K562 (cell line): ENCODE results near the gene APOM. TPM values are rescaled to one million over a fixed set of nuclear protein-coding genes. Genes with fewer than 3 reads are reported as not detected.

ENCODE experiments used
- BACH1 ChIP-seq: fragments of 200-800 bp; sonication (Bioruptor generic); IDR thresholded peaks from 2 replicates; pipeline ENCODE4 v1.6.1; 2016; ENCODE audit warnings: missing genetic modification characterization, missing compliant biosample characterization
- FIP1L1 ChIP-seq: fragments of 200-400 bp; formaldehyde crosslinking; IDR thresholded peaks from 2 replicates; pipeline ENCODE4 v1.6.1; 2018; ENCODE audit warnings: mild to moderate bottlenecking, low read depth, low read length; ENCODE audit not compliant: poor library complexity, severe bottlenecking
- NR2F6 ChIP-seq: fragments of 450-650 bp; formaldehyde crosslinking; IDR thresholded peaks from 2 replicates; pipeline ENCODE4 v1.4.0; 2020; ENCODE audit warnings: mild to moderate bottlenecking
- U2AF1 ChIP-seq: fragments of 200-400 bp; formaldehyde crosslinking; optimal IDR thresholded peaks from 2 replicates; pipeline ENCODE3; 2017; ENCODE audit warnings: mild to moderate bottlenecking, low read depth, low read length, moderate library complexity
- polyA plus RNA-seq, 8 experiments: library from polyadenylated mRNA; depleted of rRNA in 4 of 8; stranded (reverse) in 5 of 8; unstranded in 3 of 8; fragments of >200 nt; fragmentation: Nextera tagmentation in 2 of 8; fragmentation: Illumina TruSeq in 1 of 8; extraction: Ambion mirVana in 2 of 8; extraction: Trizol in 1 of 8; gene quantifications; 2 replicates each; pipeline versions ENCODE4 v1.2.1 to v1.2.3, GENCODE V29; 2011 to 2014; ENCODE audit warnings: inconsistent platforms in 1 of 8, missing spikeins in 1 of 8
- total RNA-seq, 7 experiments: library from RNA; depleted of rRNA in 6 of 7; stranded (reverse); fragments of >200 nt in 6 of 7; fragmentation: Illumina TruSeq in 2 of 7; extraction: Trizol in 2 of 7; gene quantifications; 2 replicates each; pipeline versions ENCODE4 v1.2.1 to v1.2.3, GENCODE V29; 2011 to 2021; ENCODE audit warnings: low replicate concordance in 1 of 7
- TF ChIP-seq, protein P1 (sequence below): fragments of 450-650 bp; IDR thresholded peaks from 2 replicates; pipeline ENCODE4 v1.6.1; 2017; ENCODE audit warnings: antibody characterized with exemption, mild to moderate bottlenecking
- TF ChIP-seq, protein P2 (sequence below): IDR thresholded peaks from 2 replicates; pipeline ENCODE4 v1.6.1; 2012; ENCODE audit warnings: low read depth, low read length, improper control_type of control experiment, borderline replicate concordance
- TF ChIP-seq, protein P3 (sequence below), 3 experiments: fragments of 200-800 bp in 1 of 3; fragments of 250-450 bp in 1 of 3; fragments of 450-650 bp in 1 of 3; sonication (Bioruptor Pico) in 1 of 3; sonication (Bioruptor generic) in 1 of 3; formaldehyde crosslinking in 1 of 3; IDR thresholded peaks; 2 replicates each; pipeline versions ENCODE4 v1.6.1 to v1.8.0; 2016 to 2022; ENCODE audit warnings: mild to moderate bottlenecking in 2 of 3, missing genetic modification characterization in 2 of 3, missing compliant biosample characterization in 1 of 3, moderate library complexity in 1 of 3
- TF ChIP-seq, protein P4 (sequence below): IDR thresholded peaks from 3 replicates; pipeline ENCODE4 v1.6.1; 2011; ENCODE audit warnings: borderline replicate concordance, mild to moderate bottlenecking; ENCODE audit not compliant: insufficient read length, insufficient read depth
- TF ChIP-seq, protein P5 (sequence below), 3 experiments: IDR thresholded peaks in 2 of 3; conservative IDR thresholded peaks in 1 of 3; 2 replicates each; pipeline ENCODE4 v1.5.1; 2011 to 2012; ENCODE audit warnings: low read length in 3 of 3, mild to moderate bottlenecking in 3 of 3, control low read depth in 2 of 3, improper control_type of control experiment in 1 of 3, inconsistent platforms in 1 of 3, low read depth in 1 of 3, mixed read lengths in 1 of 3, moderate library complexity in 1 of 3; ENCODE audit not compliant: insufficient read depth in 2 of 3

The APOM gene
- total and polyA plus RNA-seq, 9 of the 15 experiments (the other 6 are each of a cell fraction or from before 2014, with no cell fraction given) = 5.7 to 24.3 (median 10.4) TPM

DNA sequence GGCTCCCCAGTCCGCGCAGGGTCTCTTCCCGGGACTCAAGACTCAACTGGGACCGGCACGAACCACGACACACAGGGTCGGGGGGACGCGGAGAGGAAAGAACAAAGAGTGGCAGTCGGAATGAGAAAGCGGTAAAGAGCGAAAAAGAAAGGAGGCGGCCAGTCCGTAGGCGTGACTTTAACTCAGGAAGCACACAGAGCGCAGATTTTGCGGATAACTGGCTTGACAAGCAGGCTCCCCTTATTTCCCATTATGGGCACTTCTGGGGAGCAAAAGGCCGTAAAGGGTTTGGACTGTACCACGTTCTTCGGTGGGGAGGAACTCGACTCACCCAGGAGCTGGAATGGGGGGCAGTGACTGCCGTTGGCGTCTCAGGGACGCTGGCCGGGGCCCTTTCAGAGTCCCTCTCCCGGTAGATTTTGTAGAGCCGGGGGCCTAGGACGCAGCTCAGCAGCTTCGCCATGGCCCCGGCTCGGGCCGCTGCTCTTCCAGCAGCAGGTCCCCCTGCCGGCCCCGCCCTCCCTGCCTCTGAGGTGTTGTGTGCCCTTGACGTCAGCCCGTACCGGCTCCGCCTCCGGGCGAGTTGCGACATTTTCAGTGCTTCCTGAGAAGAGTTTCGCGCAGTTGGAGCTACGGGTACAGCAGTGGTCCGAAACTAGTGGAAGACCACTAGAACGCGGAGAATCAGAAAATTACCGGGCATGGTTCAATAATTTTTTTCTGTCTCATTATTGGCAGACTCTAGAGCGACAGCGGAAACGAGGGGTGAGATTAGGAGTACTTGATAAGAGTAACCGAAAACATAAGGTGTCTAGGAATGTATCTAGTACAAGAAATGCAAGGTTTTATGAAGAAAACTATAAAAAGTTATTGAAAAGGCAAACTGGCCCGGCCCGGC lies 47.4 kb downstream of the APOM start, which contains the start of gene ABHD16A (continued):
- TF ChIP-seq, protein P1, sequence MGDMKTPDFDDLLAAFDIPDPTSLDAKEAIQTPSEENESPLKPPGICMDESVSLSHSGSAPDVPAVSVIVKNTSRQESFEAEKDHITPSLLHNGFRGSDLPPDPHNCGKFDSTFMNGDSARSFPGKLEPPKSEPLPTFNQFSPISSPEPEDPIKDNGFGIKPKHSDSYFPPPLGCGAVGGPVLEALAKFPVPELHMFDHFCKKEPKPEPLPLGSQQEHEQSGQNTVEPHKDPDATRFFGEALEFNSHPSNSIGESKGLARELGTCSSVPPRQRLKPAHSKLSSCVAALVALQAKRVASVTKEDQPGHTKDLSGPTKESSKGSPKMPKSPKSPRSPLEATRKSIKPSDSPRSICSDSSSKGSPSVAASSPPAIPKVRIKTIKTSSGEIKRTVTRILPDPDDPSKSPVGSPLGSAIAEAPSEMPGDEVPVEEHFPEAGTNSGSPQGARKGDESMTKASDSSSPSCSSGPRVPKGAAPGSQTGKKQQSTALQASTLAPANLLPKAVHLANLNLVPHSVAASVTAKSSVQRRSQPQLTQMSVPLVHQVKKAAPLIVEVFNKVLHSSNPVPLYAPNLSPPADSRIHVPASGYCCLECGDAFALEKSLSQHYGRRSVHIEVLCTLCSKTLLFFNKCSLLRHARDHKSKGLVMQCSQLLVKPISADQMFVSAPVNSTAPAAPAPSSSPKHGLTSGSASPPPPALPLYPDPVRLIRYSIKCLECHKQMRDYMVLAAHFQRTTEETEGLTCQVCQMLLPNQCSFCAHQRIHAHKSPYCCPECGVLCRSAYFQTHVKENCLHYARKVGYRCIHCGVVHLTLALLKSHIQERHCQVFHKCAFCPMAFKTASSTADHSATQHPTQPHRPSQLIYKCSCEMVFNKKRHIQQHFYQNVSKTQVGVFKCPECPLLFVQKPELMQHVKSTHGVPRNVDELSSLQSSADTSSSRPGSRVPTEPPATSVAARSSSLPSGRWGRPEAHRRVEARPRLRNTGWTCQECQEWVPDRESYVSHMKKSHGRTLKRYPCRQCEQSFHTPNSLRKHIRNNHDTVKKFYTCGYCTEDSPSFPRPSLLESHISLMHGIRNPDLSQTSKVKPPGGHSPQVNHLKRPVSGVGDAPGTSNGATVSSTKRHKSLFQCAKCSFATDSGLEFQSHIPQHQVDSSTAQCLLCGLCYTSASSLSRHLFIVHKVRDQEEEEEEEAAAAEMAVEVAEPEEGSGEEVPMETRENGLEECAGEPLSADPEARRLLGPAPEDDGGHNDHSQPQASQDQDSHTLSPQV = peak; percentile 82
- TF ChIP-seq, protein P2, sequence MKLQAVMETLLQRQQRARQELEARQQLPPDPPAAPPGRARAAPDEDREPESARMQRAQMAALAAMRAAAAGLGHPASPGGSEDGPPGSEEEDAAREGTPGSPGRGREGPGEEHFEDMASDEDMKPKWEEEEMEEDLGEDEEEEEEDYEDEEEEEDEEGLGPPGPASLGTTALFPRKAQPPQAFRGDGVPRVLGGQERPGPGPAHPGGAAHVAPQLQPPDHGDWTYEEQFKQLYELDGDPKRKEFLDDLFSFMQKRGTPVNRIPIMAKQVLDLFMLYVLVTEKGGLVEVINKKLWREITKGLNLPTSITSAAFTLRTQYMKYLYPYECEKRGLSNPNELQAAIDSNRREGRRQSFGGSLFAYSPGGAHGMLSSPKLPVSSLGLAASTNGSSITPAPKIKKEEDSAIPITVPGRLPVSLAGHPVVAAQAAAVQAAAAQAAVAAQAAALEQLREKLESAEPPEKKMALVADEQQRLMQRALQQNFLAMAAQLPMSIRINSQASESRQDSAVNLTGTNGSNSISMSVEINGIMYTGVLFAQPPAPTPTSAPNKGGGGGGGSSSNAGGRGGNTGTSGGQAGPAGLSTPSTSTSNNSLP = no peak
- TF ChIP-seq, protein P3, sequence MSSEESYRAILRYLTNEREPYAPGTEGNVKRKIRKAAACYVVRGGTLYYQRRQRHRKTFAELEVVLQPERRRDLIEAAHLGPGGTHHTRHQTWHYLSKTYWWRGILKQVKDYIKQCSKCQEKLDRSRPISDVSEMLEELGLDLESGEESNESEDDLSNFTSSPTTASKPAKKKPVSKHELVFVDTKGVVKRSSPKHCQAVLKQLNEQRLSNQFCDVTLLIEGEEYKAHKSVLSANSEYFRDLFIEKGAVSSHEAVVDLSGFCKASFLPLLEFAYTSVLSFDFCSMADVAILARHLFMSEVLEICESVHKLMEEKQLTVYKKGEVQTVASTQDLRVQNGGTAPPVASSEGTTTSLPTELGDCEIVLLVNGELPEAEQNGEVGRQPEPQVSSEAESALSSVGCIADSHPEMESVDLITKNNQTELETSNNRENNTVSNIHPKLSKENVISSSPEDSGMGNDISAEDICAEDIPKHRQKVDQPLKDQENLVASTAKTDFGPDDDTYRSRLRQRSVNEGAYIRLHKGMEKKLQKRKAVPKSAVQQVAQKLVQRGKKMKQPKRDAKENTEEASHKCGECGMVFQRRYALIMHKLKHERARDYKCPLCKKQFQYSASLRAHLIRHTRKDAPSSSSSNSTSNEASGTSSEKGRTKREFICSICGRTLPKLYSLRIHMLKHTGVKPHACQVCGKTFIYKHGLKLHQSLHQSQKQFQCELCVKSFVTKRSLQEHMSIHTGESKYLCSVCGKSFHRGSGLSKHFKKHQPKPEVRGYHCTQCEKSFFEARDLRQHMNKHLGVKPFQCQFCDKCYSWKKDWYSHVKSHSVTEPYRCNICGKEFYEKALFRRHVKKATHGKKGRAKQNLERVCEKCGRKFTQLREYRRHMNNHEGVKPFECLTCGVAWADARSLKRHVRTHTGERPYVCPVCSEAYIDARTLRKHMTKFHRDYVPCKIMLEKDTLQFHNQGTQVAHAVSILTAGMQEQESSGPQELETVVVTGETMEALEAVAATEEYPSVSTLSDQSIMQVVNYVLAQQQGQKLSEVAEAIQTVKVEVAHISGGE (CRISPR knock-in tag; IDR thresholded peaks at IDR 0.05) = peak in 1 of 3 experiments; percentile 79; a peak in 2 of 6 replicates
- TF ChIP-seq, protein P4, sequence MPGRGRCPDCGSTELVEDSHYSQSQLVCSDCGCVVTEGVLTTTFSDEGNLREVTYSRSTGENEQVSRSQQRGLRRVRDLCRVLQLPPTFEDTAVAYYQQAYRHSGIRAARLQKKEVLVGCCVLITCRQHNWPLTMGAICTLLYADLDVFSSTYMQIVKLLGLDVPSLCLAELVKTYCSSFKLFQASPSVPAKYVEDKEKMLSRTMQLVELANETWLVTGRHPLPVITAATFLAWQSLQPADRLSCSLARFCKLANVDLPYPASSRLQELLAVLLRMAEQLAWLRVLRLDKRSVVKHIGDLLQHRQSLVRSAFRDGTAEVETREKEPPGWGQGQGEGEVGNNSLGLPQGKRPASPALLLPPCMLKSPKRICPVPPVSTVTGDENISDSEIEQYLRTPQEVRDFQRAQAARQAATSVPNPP = no peak
- TF ChIP-seq, protein P5, sequence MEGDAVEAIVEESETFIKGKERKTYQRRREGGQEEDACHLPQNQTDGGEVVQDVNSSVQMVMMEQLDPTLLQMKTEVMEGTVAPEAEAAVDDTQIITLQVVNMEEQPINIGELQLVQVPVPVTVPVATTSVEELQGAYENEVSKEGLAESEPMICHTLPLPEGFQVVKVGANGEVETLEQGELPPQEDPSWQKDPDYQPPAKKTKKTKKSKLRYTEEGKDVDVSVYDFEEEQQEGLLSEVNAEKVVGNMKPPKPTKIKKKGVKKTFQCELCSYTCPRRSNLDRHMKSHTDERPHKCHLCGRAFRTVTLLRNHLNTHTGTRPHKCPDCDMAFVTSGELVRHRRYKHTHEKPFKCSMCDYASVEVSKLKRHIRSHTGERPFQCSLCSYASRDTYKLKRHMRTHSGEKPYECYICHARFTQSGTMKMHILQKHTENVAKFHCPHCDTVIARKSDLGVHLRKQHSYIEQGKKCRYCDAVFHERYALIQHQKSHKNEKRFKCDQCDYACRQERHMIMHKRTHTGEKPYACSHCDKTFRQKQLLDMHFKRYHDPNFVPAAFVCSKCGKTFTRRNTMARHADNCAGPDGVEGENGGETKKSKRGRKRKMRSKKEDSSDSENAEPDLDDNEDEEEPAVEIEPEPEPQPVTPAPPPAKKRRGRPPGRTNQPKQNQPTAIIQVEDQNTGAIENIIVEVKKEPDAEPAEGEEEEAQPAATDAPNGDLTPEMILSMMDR (IDR thresholded peaks at IDR 0.05 in 2 of 3, conservative IDR thresholded peaks at IDR 0.05 in 1 of 3; ENCODE audit: insufficient read depth in 2 of 3, low read depth in 1 of 3, low read length in 3 of 3) = peak in 2 of 3 experiments; percentile 14 to 17; a peak in 1 of 6 replicates
- TF ChIP-seq BACH1 (tag) = peak; percentile 60; the same call in 1 of the 2 replicates
- TF ChIP-seq FIP1L1 = peak; percentile 63
- no peak for TF ChIP-seq NR2F6
- no peak for TF ChIP-seq U2AF1
